Gastrocnemius medialis (tissue), 4 donors: ENCODE results near the gene HERPUD1.

Experiments
- POLR2A ChIP-seq, 2 donors: fragments of 450-650 bp; IDR thresholded peaks; one replicate each; pipeline ENCODE4 v1.6.1; 2017; ENCODE audit warnings: antibody characterized with exemption in 2 of 2, mild to moderate bottlenecking in 2 of 2, moderate library complexity in 2 of 2
- TF ChIP-seq, protein P1 (sequence below), 5 experiments: fragments of 450-650 bp in 3 of 5; fragments of 200-600 bp in 2 of 5; sonication (generic) in 2 of 5; IDR thresholded peaks in 4 of 5; conservative IDR thresholded peaks in 1 of 5; 1 replicate in 4 of 5; 2 replicates in 1 of 5; pipeline ENCODE4 v1.5.1; 2016 to 2019; ENCODE audit warnings: antibody characterized with exemption in 5 of 5, mild to moderate bottlenecking in 3 of 5, moderate library complexity in 3 of 5

DNA sequence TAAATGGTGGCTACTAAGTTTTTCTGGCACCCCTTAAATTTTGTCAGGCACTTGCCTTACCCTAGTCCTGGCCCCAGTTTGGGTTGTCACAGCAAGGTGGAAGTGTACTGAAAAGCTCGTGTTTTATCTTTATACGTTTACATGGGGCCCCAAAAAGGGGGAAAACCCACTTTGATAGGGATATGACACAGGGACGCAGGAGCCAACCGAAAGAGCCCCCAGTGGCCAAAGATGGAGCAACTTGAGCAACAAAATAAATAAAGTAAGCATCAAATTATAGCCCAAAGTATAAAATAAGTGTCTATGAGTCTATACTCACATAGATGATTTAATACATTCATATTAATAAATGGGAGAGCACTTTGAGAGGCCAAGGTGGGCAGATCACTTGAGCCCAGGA lies 24.8 kb downstream of the HERPUD1 start:
- no peak for TF ChIP-seq POLR2A (IDR thresholded peaks at IDR 0.05)
- TF ChIP-seq, protein P1, sequence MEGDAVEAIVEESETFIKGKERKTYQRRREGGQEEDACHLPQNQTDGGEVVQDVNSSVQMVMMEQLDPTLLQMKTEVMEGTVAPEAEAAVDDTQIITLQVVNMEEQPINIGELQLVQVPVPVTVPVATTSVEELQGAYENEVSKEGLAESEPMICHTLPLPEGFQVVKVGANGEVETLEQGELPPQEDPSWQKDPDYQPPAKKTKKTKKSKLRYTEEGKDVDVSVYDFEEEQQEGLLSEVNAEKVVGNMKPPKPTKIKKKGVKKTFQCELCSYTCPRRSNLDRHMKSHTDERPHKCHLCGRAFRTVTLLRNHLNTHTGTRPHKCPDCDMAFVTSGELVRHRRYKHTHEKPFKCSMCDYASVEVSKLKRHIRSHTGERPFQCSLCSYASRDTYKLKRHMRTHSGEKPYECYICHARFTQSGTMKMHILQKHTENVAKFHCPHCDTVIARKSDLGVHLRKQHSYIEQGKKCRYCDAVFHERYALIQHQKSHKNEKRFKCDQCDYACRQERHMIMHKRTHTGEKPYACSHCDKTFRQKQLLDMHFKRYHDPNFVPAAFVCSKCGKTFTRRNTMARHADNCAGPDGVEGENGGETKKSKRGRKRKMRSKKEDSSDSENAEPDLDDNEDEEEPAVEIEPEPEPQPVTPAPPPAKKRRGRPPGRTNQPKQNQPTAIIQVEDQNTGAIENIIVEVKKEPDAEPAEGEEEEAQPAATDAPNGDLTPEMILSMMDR (IDR thresholded peaks at IDR 0.05 in 4 of 5, conservative IDR thresholded peaks at IDR 0.05 in 1 of 5) = no peak
